HEK293 (cell line): ENCODE results near the gene HOXC11.

Source experiments
- CTCF ChIA-PET: fragments of 350-600 bp; formaldehyde crosslinking; extraction: SDS; loops from one replicate; lab custom pipeline; 2021; ENCODE audit warnings: antibody characterized with exemption; lab: Yijun Ruan, JAX
- POLR2A ChIA-PET: fragments of 300-600 bp; formaldehyde crosslinking; extraction: SDS; loops from one replicate; lab custom pipeline; 2020; ENCODE audit warnings: antibody characterized with exemption, inconsistent platforms; lab: Yijun Ruan, JAX
- H3K27ac ChIP-seq: fragments of 200-500 bp; sonication (Bioruptor generic); 2 replicates; pipeline ENCODE4 v1.5.1; 2014; ENCODE audit warnings: low read depth, low read length, control low read depth, inconsistent platforms; ENCODE audit errors: extremely low read depth
- H3K36me3 ChIP-seq, 2 experiments: fragments of 200-500 bp in 1 of 2; sonication (Bioruptor generic) in 1 of 2; 1 replicate in 1 of 2; 2 replicates in 1 of 2; pipeline ENCODE4 v1.5.1; 2014 to 2017; ENCODE audit warnings: inconsistent platforms in 2 of 2, low read length in 2 of 2; ENCODE audit not compliant: control insufficient read depth in 2 of 2, insufficient read depth in 1 of 2
- H3K4me1 ChIP-seq: fragments of 200-500 bp; sonication (Bioruptor generic); 2 replicates; pipeline ENCODE4 v1.5.1; 2014; ENCODE audit warnings: mild to moderate bottlenecking, low read length, inconsistent platforms; ENCODE audit not compliant: control insufficient read depth, insufficient read depth
- H3K4me3 ChIP-seq: 2 replicates; pipeline ENCODE4 v1.5.1; 2011; ENCODE audit warnings: low read depth, mild to moderate bottlenecking, control low read depth, low read length, moderate library complexity
- H3K9me3 ChIP-seq: fragments of 200-500 bp; sonication (Bioruptor generic); 2 replicates; pipeline ENCODE4 v1.5.1; 2014; ENCODE audit warnings: low read depth, low read length, inconsistent platforms; ENCODE audit not compliant: control insufficient read depth, insufficient read depth
- CTCF ChIP-seq: fragments of 450-650 bp; formaldehyde crosslinking; IDR thresholded peaks from 2 replicates; pipeline ENCODE4 v1.5.1; 2016; ENCODE audit warnings: missing biosample characterization, missing genetic modification characterization
- KLF16 ChIP-seq: fragments of 450-650 bp; formaldehyde crosslinking; IDR thresholded peaks from 2 replicates; pipeline ENCODE4 v1.5.1; 2017; ENCODE audit warnings: missing biosample characterization, missing genetic modification characterization
- KLF7 ChIP-seq: fragments of 450-650 bp; formaldehyde crosslinking; IDR thresholded peaks from 2 replicates; pipeline ENCODE4 v1.5.1; 2016; ENCODE audit warnings: missing biosample characterization, missing genetic modification characterization, borderline replicate concordance
- PRDM2 ChIP-seq: fragments of 450-650 bp; formaldehyde crosslinking; IDR thresholded peaks from 2 replicates; pipeline ENCODE4 v1.5.1; 2016; ENCODE audit warnings: missing biosample characterization, missing genetic modification characterization, borderline replicate concordance
- ZFP37 ChIP-seq: fragments of 450-650 bp; formaldehyde crosslinking; IDR thresholded peaks from 2 replicates; pipeline ENCODE4 v1.5.1; 2016; ENCODE audit warnings: missing biosample characterization, missing genetic modification characterization
- ZNF148 ChIP-seq: fragments of 450-650 bp; formaldehyde crosslinking; IDR thresholded peaks from 2 replicates; pipeline ENCODE4 v1.5.0; 2017; ENCODE audit warnings: missing biosample characterization, missing genetic modification characterization, borderline replicate concordance
- ZNF19 ChIP-seq: fragments of 450-650 bp; formaldehyde crosslinking; IDR thresholded peaks from 2 replicates; pipeline ENCODE4; 2016; ENCODE audit warnings: missing biosample characterization, missing genetic modification characterization, low read depth
- ZNF354C ChIP-seq: fragments of 450-650 bp; formaldehyde crosslinking; IDR thresholded peaks from 2 replicates; pipeline ENCODE4 v1.5.1; 2016; ENCODE audit warnings: missing biosample characterization, missing genetic modification characterization, low read depth, borderline replicate concordance
- ZNF362 ChIP-seq: fragments of 450-650 bp; formaldehyde crosslinking; IDR thresholded peaks from 2 replicates; pipeline ENCODE4 v1.5.1; 2016; ENCODE audit warnings: missing biosample characterization, missing genetic modification characterization
- ZNF473 ChIP-seq: fragments of 450-650 bp; formaldehyde crosslinking; IDR thresholded peaks from 2 replicates; pipeline ENCODE4 v1.5.1; 2017; ENCODE audit warnings: missing biosample characterization, missing genetic modification characterization
- ZNF48 ChIP-seq: fragments of 450-650 bp; formaldehyde crosslinking; IDR thresholded peaks from 2 replicates; pipeline ENCODE4 v1.5.1; 2016; ENCODE audit warnings: missing biosample characterization, missing genetic modification characterization
- ZNF501 ChIP-seq: fragments of 450-650 bp; formaldehyde crosslinking; IDR thresholded peaks from 2 replicates; pipeline ENCODE4 v1.5.1; 2016; ENCODE audit warnings: missing biosample characterization, missing genetic modification characterization
- ZNF529 ChIP-seq: fragments of 450-650 bp; formaldehyde crosslinking; IDR thresholded peaks from 2 replicates; pipeline ENCODE4 v1.5.1; 2017; ENCODE audit warnings: missing genetic modification characterization, missing biosample characterization; ENCODE audit not compliant: insufficient replicate concordance
- ZNF548 ChIP-seq: fragments of 450-650 bp; formaldehyde crosslinking; IDR thresholded peaks from 2 replicates; pipeline ENCODE4 v1.5.1; 2016; ENCODE audit warnings: missing biosample characterization, missing genetic modification characterization
- ZNF558 ChIP-seq: fragments of 450-650 bp; formaldehyde crosslinking; IDR thresholded peaks from 2 replicates; pipeline ENCODE4 v1.5.1; 2016; ENCODE audit warnings: missing biosample characterization, missing genetic modification characterization
- ZNF571 ChIP-seq: fragments of 450-650 bp; formaldehyde crosslinking; IDR thresholded peaks from 2 replicates; pipeline ENCODE4 v1.5.0; 2017; ENCODE audit warnings: missing biosample characterization, missing genetic modification characterization
- ZNF624 ChIP-seq: fragments of 450-650 bp; formaldehyde crosslinking; IDR thresholded peaks from 2 replicates; pipeline ENCODE4 v1.5.1; 2017; ENCODE audit warnings: missing biosample characterization, missing genetic modification characterization
- ZNF76 ChIP-seq: fragments of 450-650 bp; formaldehyde crosslinking; IDR thresholded peaks from 2 replicates; pipeline ENCODE4; 2016; ENCODE audit warnings: low read depth, missing biosample characterization, missing genetic modification characterization, borderline replicate concordance
- ZSCAN16 ChIP-seq: fragments of 450-650 bp; formaldehyde crosslinking; IDR thresholded peaks from 2 replicates; pipeline ENCODE4 v1.5.1; 2016; ENCODE audit warnings: missing biosample characterization, missing genetic modification characterization
- ZXDB ChIP-seq: fragments of 450-650 bp; formaldehyde crosslinking; IDR thresholded peaks from 2 replicates; pipeline ENCODE4 v1.5.1; 2016; ENCODE audit warnings: missing biosample characterization, missing genetic modification characterization
- TF ChIP-seq, protein P1 (sequence below): fragments of 450-650 bp; IDR thresholded peaks from 2 replicates; pipeline ENCODE4 v1.5.1; 2018; ENCODE audit warnings: missing biosample characterization, missing genetic modification characterization
- TF ChIP-seq, protein P2 (sequence below): fragments of 450-650 bp; formaldehyde crosslinking; IDR thresholded peaks from 2 replicates; pipeline ENCODE4 v1.5.1; 2016; ENCODE audit warnings: missing biosample characterization, missing genetic modification characterization

The HOXC11 gene

GRCh38 chr12:53965281-53966084 lies 7.4 kb upstream of the HOXC11 start (continued):
- TF ChIP-seq CTCF (tag by site-specific recombination) (no peak), ZNF148 (no peak), ZSCAN16 (tag by site-specific recombination) (no peak), ZXDB (tag by site-specific recombination) (no peak), ZNF354C (tag by site-specific recombination) (no peak), KLF7 (tag by site-specific recombination) (no peak), ZNF558 (tag by site-specific recombination) (no peak), ZNF76 (tag by site-specific recombination) (no peak), ZNF529 (no peak), ZNF48 (no peak), ZFP37 (no peak), ZNF19 (tag by site-specific recombination) (no peak; the same call in 1 of the 2 replicates), ZNF501 (no peak), ZNF624 (tag by site-specific recombination) (no peak), ZNF571 (tag by site-specific recombination) (no peak)
- TF ChIP-seq, protein P1, sequence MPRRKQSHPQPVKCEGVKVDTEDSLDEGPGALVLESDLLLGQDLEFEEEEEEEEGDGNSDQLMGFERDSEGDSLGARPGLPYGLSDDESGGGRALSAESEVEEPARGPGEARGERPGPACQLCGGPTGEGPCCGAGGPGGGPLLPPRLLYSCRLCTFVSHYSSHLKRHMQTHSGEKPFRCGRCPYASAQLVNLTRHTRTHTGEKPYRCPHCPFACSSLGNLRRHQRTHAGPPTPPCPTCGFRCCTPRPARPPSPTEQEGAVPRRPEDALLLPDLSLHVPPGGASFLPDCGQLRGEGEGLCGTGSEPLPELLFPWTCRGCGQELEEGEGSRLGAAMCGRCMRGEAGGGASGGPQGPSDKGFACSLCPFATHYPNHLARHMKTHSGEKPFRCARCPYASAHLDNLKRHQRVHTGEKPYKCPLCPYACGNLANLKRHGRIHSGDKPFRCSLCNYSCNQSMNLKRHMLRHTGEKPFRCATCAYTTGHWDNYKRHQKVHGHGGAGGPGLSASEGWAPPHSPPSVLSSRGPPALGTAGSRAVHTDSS (tag by site-specific recombination), result no peak
- TF ChIP-seq, protein P2, sequence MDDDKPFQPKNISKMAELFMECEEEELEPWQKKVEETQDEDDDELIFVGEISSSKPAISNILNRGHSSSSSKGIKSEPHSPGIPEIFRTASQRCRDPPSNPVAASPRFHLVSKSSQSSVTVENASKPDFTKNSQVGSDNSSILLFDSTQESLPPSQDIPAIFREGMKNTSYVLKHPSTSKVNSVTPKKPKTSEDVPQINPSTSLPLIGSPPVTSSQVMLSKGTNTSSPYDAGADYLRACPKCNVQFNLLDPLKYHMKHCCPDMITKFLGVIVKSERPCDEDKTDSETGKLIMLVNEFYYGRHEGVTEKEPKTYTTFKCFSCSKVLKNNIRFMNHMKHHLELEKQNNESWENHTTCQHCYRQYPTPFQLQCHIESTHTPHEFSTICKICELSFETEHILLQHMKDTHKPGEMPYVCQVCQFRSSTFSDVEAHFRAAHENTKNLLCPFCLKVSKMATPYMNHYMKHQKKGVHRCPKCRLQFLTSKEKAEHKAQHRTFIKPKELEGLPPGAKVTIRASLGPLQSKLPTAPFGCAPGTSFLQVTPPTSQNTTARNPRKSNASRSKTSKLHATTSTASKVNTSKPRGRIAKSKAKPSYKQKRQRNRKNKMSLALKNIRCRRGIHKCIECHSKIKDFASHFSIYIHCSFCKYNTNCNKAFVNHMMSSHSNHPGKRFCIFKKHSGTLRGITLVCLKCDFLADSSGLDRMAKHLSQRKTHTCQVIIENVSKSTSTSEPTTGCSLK (tag by site-specific recombination), result no peak

DNA sequence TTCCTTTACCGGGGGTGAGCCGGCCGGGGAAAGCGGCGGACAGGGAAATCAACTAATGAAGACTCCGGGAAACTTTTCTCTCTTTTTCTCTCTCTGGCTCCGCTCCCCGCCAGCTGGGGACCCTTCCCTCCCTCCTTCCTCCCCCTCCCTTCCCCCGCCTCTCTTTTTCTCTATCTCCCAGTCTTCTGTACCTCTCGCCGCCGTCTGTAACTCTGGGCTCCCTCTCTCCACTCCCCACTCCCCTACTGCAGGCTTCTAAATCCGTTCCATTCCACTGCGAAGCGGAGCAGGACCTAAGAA lies 6.9 kb upstream of the HOXC11 start:
- ChIA-PET CTCF (interaction anchor here (0.6 to 1.5 kb wide), 3 partner anchors 12 to 55 kb away, joined by 3 to 5 read pairs (median 4); no protein-coding TSS in a partner anchor), POLR2A (no interaction called here)
- Histone ChIP-seq H3K27ac (peak overlapping the region; percentile 94; the same call in 1 of the 2 replicates), H3K4me3 (no peak overlapping the region), H3K9me3 (no peaks in the 10 kb centered on the region), H3K4me1 (peaks cover 68% of the 10 kb centered on the region), H3K36me3 (peaks cover 0 to 8% of the 10 kb centered on the region in 2 experiments; a peak in 1 of 3 replicates)
- TF ChIP-seq ZNF362 (tag by site-specific recombination) (no peak), PRDM2 (tag by site-specific recombination) (no peak), KLF16 (tag by site-specific recombination) (no peak), ZNF548 (tag by site-specific recombination) (no peak), ZNF558 (tag by site-specific recombination) (no peak), ZNF473 (tag by site-specific recombination) (no peak)
